Measurements from ENCODE around the gene GBF1.
A peak's percentile ranks its signal among the peaks of the same experiment; 100 is the strongest.

GBF1 gene

DNA sequence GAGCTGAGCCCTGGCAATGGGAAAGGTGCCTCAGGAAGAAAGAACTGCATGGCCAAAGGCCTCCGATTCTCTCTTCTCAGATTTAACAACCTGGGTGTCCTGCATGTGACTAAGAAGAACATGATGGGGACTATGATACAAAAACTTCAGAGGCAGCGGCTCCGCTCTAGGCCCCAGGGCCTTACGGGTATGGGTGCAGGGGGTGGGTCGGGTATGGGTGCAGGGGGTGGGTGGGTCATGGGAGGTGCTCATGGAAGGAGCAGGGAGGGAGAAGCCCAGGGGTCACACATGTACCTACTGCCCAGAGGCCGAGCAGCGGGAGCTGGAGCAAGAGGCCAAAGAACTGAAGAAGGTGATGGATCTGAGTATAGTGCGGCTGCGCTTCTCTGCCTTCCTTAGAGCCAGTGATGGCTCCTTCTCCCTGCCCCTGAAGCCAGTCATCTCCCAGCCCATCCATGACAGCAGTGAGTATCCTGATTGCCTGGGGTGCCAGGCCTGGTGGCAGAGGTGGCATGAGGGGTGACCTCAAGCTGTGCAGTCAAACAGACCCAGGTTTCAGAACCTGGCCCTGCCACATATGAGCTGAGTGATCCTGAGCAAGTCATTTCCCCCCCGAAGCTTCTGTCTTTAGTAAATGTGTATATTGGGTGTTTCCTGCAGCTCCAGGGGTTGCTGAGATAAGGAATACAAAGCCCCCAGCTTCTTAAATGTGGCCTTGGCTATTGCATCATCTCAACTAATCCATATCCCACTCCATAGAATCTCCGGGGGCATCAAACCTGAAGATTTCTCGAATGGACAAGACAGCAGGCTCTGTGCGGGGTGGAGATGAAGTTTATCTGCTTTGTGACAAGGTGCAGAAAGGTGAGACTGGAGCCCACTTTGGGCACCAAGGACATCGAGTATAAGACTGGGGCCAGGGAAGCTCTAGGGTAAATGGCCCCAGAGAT, 152.2 kb downstream of the GBF1 start:
- DNase-seq = no peak

GRCh38 chr10:102398172-102399020, 153.1 kb downstream of the GBF1 start:
- no peak for DNase-seq

DNA sequence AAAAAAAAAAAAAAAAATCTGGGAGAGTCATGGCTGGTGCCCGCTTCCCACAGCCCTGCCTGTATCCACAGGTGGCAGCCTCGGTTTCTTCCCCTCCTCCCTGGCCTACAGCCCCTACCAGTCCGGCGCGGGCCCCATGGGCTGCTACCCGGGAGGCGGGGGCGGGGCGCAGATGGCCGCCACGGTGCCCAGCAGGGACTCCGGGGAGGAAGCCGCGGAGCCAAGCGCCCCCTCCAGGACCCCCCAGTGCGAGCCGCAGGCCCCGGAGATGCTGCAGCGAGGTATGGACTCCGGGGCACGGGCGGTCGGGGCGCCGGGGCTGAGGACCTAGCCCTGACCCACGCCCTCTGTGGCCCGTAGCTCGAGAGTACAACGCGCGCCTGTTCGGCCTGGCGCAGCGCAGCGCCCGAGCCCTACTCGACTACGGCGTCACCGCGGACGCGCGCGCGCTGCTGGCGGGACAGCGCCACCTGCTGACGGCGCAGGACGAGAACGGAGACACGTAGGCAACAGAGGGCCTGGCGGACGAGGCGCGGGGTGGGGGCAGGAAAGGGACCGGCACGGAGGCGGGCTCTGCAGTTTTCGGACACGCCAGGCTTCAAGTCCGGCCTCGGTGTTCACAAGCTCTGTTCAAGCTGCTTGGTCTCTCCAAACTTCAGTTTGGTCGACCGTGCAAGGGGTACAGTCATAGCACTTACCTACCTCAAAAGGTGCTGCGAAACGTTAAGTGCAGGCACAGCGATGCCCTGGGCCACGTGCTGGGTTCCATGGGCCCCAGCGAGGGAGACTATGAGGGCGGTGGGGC, 154.1 kb downstream of the GBF1 start:
- peak; percentile 80 for DNase-seq

GRCh38 chr10:102400076-102400475, 154.7 kb downstream of the GBF1 start:
- DNase-seq = no peak

DNA sequence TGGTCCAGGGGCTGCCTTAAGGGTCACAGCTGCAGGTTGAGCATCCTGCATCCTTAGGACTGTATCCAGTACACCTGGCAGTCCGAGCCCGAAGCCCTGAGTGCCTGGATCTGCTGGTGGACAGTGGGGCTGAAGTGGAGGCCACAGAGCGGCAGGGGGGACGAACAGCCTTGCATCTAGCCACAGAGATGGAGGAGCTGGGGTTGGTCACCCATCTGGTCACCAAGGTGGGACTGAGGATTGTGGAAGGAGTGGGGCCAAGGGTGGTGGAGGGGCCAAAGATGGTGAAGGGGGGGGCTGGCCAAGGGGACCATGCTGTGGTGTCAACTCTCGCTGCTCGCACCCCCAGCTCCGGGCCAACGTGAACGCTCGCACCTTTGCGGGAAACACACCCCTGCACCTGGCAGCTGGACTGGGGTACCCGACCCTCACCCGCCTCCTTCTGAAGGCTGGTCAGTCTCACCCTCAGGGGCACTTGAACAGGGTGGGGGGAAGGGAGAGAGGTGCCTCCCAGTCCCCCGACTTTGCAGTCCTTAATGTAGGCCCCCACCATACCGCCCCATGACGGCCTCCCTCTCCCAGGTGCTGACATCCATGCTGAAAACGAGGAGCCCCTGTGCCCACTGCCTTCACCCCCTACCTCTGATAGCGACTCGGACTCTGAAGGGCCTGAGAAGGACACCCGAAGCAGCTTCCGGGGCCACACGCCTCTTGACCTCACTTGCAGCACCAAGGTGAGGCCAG, 155.4 kb downstream of the GBF1 start:
- DNase-seq = no peak

GRCh38 chr10:102401342-102401654, 156.0 kb downstream of the GBF1 start:
- DNase-seq = no peak

DNA sequence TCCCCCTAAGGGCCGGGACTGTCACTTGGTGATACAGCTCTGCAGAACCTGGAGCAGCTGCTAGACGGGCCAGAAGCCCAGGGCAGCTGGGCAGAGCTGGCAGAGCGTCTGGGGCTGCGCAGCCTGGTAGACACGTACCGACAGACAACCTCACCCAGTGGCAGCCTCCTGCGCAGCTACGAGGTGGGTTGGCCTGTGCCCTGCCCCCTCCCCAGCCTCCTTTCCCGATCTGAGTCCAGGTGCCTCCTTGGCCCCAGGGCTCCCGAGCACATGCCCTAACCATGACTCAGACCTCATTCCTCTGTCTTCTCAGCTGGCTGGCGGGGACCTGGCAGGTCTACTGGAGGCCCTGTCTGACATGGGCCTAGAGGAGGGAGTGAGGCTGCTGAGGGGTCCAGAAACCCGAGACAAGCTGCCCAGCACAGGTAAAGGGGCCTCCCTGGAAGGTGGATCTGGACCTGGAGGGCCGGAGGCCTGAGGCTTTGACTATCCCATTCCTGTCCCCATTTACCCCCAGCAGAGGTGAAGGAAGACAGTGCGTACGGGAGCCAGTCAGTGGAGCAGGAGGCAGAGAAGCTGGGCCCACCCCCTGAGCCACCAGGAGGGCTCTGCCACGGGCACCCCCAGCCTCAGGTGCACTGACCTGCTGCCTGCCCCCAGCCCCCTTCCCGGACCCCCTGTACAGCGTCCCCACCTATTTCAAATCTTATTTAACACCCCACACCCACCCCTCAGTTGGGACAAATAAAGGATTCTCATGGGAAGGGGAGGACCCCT, 156.6 kb downstream of the GBF1 start:
- peak; percentile 23 for DNase-seq

DNA sequence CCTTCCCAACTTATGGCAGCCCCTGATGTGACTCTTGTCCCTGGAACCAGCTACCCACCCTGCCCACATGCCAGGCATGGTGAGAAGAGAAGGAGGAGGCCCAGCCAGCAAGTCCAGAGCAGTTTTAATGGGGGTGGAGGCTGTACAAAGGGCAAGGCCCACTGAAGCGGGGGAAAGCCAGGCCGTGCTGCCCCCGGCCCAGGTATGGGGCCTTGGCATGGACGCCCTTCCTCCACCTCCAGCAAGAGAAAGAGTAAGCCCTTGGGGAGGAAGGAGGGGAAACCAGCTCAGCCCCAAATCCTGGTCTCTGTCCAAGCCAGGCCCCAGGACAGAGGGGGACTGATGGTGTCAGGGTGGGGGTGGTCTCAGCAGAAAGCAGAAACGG, 157.2 kb downstream of the GBF1 start:
- no peak for DNase-seq

- no peak for DNase-seq
These were observed 157.8 kb downstream of the GBF1 start for GRCh38 chr10:102403115-102403514.

DNA sequence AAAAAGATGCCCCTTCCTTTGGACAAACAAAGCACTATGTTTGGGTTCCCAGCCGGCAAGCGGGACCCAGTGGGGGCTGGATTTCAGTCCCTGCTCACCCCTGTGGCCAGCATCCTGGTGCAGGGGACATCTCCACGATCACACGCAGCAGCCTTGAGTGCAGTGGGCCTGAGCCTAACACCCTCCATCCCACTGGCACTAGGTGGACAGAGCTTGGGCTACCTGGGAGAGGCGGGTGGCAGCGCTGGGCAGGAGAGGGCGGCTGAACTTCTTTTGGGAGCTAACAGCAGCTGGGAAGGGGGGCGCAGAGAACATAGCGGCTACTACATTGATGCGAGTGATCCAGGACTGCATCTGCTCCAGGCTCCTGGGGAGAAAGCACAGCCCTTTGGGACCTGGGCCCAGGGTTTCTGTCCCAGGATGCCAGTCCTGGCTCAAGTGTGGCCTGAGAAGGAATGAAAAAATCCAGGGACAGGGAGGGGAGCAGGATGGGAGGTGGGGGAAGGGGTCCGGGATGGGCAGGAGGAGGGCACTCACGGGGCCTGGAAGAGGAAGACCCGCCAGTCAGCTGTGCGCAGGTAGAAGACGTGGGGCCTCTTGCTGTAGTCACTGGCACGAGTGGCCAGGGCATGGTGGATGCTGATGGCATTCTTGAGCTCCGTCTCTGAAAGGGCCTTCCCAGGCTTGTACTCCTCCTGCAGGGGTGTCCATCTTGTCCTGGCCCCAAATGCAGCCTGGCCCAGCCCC, 159.2 kb downstream of the GBF1 start:
- no peak for DNase-seq

- no peak for DNase-seq
These were observed 159.8 kb downstream of the GBF1 start for GRCh38 chr10:102405108-102405571.

DNA sequence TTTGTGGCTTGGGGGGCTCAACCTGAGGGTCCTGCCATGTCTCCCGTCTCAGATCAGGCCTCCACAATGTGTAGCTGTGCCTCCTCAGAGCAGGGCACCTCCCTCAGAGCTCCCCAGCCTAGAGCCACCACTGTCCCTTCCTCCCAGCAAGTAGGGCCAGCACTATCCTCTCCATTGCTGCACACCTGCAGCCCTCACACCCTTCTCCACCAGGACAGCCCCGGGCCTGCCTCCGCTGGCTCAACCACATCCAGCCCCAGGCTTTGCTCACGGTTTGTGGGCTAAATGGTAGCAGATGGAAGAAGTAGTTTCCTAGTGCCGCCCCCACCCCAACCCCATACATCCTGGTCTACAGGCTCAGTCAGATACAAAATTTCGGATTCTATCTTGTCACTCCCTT, 160.3 kb downstream of the GBF1 start:
- DNase-seq = no peak

- DNase-seq = no peak
These were observed 161.5 kb downstream of the GBF1 start for GRCh38 chr10:102406815-102407214.

DNA sequence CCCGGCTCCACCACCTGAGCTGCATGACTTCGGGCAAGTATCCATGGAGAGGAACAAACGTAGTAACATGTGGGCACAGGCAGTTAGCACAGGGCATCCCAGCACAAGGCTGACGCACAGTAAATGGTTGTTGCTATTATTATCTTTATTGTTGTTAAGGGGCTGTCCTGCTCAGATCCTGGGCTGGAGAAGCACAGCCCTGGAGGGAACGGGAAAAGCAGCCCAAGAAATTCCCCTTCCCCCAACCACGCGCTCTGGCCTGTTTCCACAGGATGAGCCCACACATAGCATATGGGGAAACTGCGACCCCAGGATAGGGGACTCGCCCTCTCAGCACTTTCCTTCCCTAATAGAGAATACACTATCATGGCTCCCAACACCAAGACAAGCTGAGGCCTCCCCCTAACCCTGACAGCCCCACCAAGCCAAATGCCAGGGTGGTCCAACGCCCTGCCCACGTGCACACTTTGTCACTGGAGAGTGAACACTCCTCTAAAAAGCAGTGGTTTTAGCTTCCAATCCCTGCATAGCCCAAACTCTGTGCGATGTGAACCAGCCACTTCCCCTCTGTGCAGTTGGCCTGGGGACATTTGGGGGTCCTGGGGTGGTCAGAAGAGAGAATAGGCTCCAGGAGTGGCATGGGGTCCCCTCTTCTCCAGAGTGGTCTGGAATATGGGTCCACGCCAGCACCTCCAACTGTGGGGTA, 162.2 kb downstream of the GBF1 start:
- DNase-seq = no peak

- no peak for DNase-seq
These were observed 162.9 kb downstream of the GBF1 start for GRCh38 chr10:102408131-102408727.

DNA sequence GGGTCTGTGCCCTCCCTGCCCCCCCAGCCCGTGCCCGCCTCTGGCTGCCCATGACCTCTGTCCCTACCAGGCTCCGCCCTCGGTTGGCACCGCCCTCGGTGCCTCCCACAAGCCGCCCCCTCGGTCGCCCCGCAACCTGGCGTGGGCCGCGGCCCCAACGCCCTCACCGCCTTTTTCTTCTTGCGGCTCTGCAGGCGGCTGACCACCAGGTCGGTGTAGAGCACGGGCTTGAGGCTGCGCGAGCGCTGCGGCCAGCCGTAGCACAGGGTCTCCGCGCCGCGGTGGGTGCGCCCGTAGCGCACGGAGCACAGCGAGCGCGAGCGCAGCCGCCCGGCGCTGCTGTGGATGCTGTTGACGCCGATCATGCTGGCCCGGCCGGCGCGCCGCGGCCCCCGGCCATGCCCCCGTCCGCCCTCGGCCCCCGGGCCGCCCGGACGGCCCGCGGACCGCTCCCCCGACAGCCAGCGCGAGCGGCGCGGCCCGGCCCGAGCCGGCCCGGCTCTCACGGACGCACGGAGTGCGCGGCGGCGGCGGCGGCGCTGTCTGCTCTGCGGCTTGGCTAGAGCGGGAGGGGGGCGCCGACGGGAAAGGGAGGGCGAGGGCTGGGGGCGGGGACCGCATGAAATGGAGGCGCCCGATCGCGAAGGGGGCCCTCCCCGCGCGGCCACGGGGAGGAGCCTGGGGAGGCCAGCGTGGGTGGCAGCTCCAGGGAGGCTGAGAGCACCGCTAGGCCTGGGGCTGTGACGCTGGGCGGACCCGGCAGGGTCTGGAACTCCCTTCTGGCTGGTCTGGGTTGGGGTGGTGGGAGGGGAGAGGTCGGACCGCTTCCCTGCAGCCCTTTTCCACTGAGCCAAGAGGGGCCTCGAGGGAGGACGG, 163.6 kb downstream of the GBF1 start:
- DNase-seq = peak; percentile 45

- DNase-seq = no peak
These were observed 164.5 kb downstream of the GBF1 start for GRCh38 chr10:102409604-102410428.

Measured in fibroblast of skin of right quadriceps (primary cell).